NCI-H1417 treated with DMSO at 0.1 percent for 48 hours (cell line): ENCODE results near the gene ZDHHC9.

ENCODE experiments used
- DNase-seq: peaks from one replicate; lab custom pipeline; 2025; lab: John Stamatoyannopoulos, UW

ZDHHC9 gene

DNA sequence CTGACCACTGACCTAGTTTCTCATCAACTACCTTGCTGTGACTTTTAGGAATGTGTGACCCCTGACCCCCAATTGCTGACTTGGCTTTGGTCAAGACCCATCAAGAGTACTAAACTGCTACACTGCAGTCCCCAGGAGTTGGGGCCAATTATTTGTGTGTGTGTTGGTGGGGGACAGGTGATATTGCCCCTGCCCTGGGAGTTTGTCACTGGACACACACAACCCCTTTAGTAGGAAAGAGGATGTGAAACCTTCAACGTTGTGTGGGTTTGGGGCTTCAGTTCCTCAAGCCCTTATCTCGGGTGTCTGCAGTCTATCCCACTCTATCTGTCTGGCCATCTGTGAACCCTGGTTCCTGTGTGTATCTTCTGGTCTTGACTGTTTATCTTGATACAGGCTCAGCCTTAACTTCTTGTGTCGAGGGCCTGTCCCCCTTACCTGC is 57.5 kb downstream of the ZDHHC9 start:
- no peak for DNase-seq

- no peak for DNase-seq
These were observed 58.3 kb downstream of the ZDHHC9 start for GRCh38 chrX:129785160-129785947.

DNA sequence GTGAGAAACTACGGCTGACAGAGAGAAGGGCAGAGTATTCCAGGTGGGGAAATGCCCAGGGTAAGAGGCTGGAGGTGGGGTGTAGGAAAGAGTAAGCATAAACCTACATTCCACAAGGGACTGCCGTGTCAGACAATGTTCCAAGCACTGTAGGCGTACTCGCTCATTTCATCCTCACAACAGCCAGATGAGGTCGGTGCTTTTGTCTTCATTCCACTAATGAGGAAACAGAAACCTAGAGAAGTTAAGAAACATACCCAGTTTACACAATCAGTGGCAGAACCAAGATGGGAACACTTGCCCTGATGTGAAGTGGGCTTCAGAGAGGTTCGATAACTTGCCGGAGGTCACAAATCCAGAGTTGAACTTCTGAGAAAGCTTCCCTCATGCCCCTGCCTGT is 59.3 kb downstream of the ZDHHC9 start:
- DNase-seq, result no peak

- no peak for DNase-seq
These were observed 60.4 kb downstream of the ZDHHC9 start for GRCh38 chrX:129783291-129783713.

GRCh38 chrX:129782706-129783105 is 61.0 kb downstream of the ZDHHC9 start:
- no peak for DNase-seq

DNA sequence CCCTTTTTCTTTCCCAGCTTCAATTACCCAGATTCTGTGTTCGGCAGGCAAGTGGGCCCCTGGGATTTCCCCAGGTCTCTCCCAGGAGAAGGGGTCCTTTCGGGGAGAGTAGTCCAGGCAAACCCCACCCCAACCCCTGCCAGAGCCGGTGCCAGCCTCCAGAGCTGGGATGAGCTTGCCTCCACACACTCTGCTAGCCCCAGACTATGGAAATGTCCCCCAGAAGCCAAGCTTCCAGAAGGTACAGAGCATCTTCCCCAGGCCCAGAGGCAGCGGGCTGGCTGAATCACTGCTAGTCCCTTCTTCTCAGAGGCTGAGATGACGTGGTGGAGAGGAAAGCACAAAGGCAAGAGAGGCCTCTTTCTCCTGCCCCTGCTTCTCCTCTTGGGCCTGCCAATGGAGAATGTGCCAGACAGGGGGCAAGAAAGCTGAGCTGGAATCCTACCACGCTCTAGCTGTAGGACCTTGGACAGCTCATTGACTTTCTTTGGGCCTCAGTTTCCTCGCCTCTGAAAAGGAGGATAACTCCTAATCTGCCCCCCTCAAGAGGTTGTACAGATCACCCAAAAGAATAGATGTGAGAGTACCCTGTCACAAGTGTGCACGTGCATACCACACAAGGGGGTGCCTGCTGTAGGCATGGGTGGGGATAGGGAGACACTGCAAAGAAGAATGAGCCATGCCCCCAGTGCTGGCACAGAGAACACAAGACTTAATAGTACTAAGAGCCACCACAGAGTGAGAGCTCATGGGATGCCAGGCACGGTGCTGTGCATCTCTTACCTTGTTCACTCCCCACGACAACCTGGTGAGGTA is 61.8 kb downstream of the ZDHHC9 start:
- no peak for DNase-seq

- DNase-seq, result no peak
These were observed 62.5 kb downstream of the ZDHHC9 start for GRCh38 chrX:129781134-129781672.

DNA sequence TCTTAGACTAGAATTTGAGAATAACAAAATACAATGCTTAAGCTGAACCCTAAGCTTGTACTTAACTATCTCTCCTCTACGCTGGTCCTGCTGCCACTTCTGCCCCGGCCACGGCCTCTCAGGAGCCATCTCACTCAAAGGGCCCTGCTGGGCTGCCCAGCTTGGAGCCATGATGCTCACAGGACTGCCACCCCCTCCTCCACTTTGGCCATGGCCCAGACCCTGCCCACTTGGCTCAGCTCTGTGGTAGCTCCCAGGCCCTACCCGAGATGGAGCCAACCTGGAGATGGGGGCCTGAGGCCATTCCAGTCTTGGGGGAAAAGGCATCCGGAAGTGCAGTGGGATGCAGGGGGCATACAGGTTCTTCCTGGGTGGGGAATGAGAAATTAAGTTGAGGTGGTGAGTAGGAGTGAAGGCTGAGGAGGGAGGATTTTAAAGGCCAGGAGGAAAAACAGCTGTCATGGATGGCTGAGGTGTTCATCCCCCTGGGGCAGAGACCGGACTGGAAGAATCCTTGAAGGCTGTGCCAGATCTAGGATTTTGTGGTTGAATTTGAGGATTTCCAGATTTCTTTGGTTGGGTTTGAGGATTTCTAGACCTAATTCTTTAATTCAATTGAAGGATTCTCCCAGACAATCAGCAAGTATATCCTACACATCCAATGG is 63.1 kb downstream of the ZDHHC9 start:
- DNase-seq, result no peak

DNA sequence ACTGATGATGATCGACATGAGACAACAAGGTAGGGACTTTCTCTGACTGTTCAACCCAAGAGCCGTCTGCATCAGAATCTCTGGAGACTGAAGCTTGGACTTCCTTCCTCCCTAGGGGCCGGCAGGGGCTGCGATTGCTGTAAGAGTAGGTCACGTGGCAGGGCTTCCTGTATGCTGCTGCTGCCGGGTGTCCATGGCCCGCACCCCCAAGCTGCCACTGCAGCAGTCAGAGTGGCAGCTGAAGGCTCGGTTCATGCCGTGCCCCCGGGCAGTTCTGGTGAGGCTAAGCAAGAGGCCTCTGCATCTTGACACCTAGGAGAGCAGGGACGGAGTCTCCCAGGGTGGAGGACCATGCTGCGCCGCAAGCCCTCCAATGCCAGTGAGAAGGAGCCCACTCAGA is 63.9 kb downstream of the ZDHHC9 start, which contains the start of gene SASH3:
Gene SASH3 (plus strand): TSS at position 203 of the 400 bp plus-strand sequence. CDS start 149 bp downstream, at position 352.
- no peak for DNase-seq

GRCh38 chrX:129779086-129779672 is 64.5 kb downstream of the ZDHHC9 start:
- no peak for DNase-seq

DNA sequence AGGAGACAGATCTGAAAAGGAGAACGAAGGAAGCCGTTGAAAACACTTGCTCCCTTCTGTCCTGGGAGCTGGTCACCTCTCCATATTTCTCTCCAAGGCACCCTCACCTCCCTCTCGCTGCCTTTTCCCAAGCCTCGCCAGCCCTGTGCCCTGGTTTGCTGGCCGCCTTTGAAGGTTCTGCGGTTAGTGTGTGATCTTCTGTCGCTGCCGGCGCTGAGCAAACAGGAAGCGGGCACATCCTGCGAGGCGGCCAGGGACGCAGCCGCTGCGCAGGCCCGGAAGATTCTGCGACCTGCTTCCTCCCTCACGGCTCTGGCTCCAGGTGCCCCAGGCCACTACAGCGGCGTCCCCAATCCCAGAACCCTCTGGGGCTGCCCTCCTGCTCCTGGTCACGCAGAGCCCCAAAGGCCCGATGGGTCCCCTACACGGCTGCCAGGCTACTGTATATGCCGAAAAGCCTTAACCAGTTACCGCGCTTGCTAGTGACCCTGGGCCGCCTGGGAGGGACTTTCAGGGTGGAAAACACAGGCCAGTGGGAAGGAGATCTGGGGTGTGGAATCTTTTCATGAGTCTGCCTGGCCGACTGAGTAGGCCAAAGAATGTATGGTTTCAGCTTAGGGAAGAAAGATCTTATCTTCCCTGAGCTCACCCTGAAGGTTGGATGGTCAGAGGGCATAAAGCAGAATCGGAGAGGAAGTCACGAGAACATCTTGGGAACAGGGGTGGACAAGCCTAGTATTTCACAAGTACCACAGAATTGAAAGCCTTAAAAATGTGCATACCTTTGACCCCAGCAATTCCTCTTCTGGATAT is 66.3 kb downstream of the ZDHHC9 start:
- no peak for DNase-seq

GRCh38 chrX:129773649-129774458 is 69.8 kb downstream of the ZDHHC9 start:
- DNase-seq, result no peak

- no peak for DNase-seq
These were observed 70.8 kb downstream of the ZDHHC9 start for GRCh38 chrX:129772796-129773431.

GRCh38 chrX:129771266-129771995 is 72.3 kb downstream of the ZDHHC9 start:
- no peak for DNase-seq

DNA sequence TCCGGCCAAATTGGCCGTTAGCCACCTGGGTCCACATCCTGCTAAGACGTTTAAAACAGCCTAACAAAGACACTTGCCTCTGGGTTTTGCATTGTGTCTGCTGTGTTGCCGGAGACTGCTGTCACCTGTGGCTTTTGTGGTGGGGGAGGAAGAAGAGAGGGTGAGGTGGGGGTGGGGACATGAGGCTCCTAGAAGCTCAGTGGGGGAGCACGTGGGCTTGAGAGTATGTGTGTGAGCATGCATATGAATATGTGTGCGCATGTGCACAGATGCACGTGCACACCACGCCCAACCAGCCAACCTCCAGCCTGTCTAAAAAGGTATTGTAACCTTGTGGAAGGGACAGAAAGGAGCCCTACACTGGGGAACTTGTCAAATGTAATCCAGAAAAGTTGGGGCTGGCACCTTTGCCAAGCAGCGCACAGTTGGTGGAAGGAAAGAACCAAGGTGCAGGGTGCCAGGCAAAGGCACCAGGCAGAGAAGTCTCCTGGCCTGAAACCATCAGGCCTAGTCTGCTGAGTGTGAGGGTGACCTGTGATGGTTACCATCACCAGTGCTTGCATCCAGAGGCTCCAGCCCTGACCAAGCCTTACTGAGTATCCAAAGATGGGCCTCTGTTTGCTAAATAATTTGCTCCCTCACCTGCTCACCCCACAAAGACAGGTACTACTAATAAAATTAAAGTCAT is 74.1 kb downstream of the ZDHHC9 start:
- no peak for DNase-seq

GRCh38 chrX:129768586-129769466 is 74.9 kb downstream of the ZDHHC9 start:
- no peak for DNase-seq

DNA sequence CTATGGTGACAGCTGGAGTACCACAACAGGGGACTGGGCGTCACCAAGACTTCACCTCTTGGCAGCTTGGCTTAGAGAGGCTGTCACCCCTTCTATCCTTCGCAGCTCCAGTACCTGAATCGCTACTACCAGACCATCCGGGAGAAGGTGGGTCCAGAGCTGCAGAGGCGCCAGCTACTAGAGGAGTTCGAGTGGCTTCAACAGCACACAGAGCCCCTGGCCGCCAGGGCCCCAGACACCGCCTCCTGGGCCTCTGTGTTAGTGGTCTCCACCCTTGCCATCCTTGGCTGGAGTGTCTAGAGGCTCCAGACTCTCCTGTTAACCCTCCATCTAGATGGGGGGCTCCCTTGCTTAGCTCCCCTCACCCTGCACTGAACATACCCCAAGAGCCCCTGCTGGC is 75.5 kb downstream of the ZDHHC9 start:
- no peak for DNase-seq
